ENCODE data around the gene MMP24.
"Not testable (repeated sequence)": the region's sequence is repeated elsewhere in the genome, so short reads cannot be mapped to it uniquely, and the experiment has no call there.

Gene MMP24

GRCh38 chr20:35216541-35216940, 9.9 kb upstream of the MMP24 start:
- DNase-seq (ENCODE audit: low read depth), result no peak

- DNase-seq (ENCODE audit: low read depth), result no peak
Observed at GRCh38 chr20:35223941-35224340, 2.5 kb upstream of the MMP24 start.

- no peak for DNase-seq (ENCODE audit: low read depth)
Observed at GRCh38 chr20:35224536-35224935, 2.0 kb upstream of the MMP24 start.

- no peak for DNase-seq (ENCODE audit: low read depth)
Observed at GRCh38 chr20:35225319-35226125, 968 bp upstream of the MMP24 start.

- peak; percentile 9 for DNase-seq (ENCODE audit: low read depth)
Observed at GRCh38 chr20:35226884-35227681, 593 bp downstream of the MMP24 start.

- no peak for DNase-seq (ENCODE audit: low read depth)
Observed at GRCh38 chr20:35232575-35232974, 6.1 kb downstream of the MMP24 start.

- no peak for DNase-seq (ENCODE audit: low read depth)
Observed at GRCh38 chr20:35235881-35236280, 9.4 kb downstream of the MMP24 start.

GRCh38 chr20:35237486-35237885, 11.0 kb downstream of the MMP24 start:
- DNase-seq (ENCODE audit: low read depth), result no peak

- no peak for DNase-seq (ENCODE audit: low read depth)
Observed at GRCh38 chr20:35238170-35238569, 11.7 kb downstream of the MMP24 start.

GRCh38 chr20:35238735-35239134, 12.2 kb downstream of the MMP24 start:
- no peak for DNase-seq (ENCODE audit: low read depth)

- DNase-seq (ENCODE audit: low read depth), result no peak
Observed at GRCh38 chr20:35240083-35240810, 13.8 kb downstream of the MMP24 start.

GRCh38 chr20:35240811-35241293, 14.4 kb downstream of the MMP24 start:
- no peak for DNase-seq (ENCODE audit: low read depth)

GRCh38 chr20:35243317-35243716, 16.8 kb downstream of the MMP24 start:
- DNase-seq (ENCODE audit: low read depth), result no peak

GRCh38 chr20:35243986-35244385, 17.5 kb downstream of the MMP24 start:
- no peak for DNase-seq (ENCODE audit: low read depth)

- no peak for DNase-seq (ENCODE audit: low read depth)
Observed at GRCh38 chr20:35246723-35247122, 20.2 kb downstream of the MMP24 start.

- DNase-seq (ENCODE audit: low read depth), result no peak
Observed at GRCh38 chr20:35248641-35249475, 22.4 kb downstream of the MMP24 start.

GRCh38 chr20:35251613-35251940, 25.1 kb downstream of the MMP24 start:
- DNase-seq (ENCODE audit: low read depth), result no peak

GRCh38 chr20:35252037-35252461, 25.6 kb downstream of the MMP24 start:
- no peak for DNase-seq (ENCODE audit: low read depth)

GRCh38 chr20:35252598-35252997, 26.1 kb downstream of the MMP24 start:
- not testable (repeated sequence) for DNase-seq (ENCODE audit: low read depth)

GRCh38 chr20:35253010-35253409, 26.5 kb downstream of the MMP24 start:
- no peak for DNase-seq (ENCODE audit: low read depth)

- DNase-seq (ENCODE audit: low read depth), result no peak
Observed at GRCh38 chr20:35254448-35254999, 28.0 kb downstream of the MMP24 start.
